ENCODE data around the gene MISFA.
"Not testable (repeated sequence)": the region's sequence is repeated elsewhere in the genome, so short reads cannot be mapped to it uniquely, and the experiment has no call there.

Gene MISFA

DNA sequence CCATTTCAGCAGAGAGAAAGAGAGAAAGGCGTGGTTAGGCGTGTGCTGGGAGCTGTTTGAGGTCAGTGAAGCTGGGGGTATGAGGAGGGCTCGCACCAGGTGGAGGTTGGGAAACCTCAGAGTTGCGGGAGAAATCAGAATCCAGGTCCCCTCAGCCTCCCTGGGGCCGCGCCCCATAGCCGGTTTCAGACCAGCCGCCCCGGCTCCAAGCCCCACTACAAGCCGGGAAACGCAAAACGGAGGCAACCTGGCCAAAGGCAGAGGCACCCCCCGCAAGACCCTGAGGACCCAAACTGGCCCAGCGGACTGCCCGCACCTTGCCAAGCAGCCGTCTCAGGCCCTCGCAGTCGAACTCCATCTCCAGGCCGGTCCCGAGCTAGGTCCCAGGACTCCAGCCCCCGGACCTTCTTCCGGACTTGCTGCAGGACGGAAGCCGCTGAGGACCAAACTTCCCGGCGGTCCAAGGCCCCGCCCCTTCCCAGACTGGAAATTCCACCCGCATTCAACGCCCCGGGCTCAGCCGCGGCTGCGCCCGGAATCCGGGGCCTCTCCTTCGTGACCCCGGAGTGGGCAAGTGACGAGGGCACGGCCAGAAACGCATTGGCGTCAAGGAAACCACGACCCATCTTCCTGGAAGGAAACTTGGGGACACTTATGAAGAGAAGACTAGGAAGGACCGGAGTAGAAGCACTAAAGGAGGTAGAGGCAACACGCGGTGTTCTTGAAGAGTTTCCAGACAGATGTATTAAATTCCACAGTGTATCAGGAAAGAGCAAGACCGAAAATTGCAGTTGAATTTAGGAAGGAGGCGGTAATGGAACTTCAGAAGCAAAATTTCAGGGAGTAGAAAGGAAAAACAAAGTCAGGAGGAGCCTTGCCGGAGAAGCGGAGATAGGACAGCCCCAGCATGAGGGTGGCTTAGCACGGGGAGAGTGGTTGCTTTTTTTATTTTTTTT, 11.0 kb upstream of the MISFA start, which contains the start of gene UEVLD:
TSS of gene UEVLD (minus strand) at position 438 of the 956 bp plus-strand sequence. CDS start at position 358, 80 bp downstream.
- H2AFZ ChIP-seq: peak within 1 kb of the TSS; percentile 85
- peak within 1 kb of the TSS; percentile 73 for H3K4me3 ChIP-seq (ENCODE audit: low read depth, low read length)
- peak within 1 kb of the TSS; percentile 82 for H3K4me2 ChIP-seq (ENCODE audit: low read length)
- TF ChIP-seq, protein P1, sequence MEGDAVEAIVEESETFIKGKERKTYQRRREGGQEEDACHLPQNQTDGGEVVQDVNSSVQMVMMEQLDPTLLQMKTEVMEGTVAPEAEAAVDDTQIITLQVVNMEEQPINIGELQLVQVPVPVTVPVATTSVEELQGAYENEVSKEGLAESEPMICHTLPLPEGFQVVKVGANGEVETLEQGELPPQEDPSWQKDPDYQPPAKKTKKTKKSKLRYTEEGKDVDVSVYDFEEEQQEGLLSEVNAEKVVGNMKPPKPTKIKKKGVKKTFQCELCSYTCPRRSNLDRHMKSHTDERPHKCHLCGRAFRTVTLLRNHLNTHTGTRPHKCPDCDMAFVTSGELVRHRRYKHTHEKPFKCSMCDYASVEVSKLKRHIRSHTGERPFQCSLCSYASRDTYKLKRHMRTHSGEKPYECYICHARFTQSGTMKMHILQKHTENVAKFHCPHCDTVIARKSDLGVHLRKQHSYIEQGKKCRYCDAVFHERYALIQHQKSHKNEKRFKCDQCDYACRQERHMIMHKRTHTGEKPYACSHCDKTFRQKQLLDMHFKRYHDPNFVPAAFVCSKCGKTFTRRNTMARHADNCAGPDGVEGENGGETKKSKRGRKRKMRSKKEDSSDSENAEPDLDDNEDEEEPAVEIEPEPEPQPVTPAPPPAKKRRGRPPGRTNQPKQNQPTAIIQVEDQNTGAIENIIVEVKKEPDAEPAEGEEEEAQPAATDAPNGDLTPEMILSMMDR (IDR thresholded peaks at IDR 0.05): no peak
- H3K4me1 ChIP-seq: peaks cover 4% of the 10 kb centered on the region
- H3K79me2 ChIP-seq: peaks cover 2% of the 10 kb centered on the region
- H3K27ac ChIP-seq: peak within 1 kb of the TSS; percentile 71
- peak within 1 kb of the TSS; percentile 34 for H3K9ac ChIP-seq
- H3K27me3 ChIP-seq (ENCODE audit: control insufficient read depth, insufficient read depth, low read length): no peaks in the 10 kb centered on the region
- H3K9me3 ChIP-seq (ENCODE audit: control insufficient read depth, low read length): no peaks in the 10 kb centered on the region
- H3K36me3 ChIP-seq (ENCODE audit: control insufficient read depth, insufficient read depth, low read length): no peaks in the 10 kb centered on the region

DNA sequence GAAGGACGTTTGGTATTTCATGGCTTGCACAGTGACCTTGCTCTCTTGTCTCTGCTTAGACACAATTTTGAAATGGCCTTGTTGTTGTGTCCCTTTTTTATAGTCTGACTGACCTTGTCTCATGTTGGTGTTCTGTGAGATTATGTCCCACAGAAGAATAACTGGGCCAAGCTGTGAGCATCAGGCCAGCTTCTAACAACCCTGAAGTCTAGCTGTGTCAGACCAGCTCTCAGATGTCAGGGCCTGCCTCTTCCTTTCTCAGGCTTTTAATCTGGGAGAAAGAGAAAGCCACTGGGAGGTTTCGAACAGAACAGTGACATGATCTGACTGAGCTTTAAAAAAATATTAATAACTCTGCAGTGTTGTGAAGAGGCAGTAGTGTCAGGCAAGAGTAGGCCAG, 9.0 kb upstream of the MISFA start:
- H3K4me3 ChIP-seq (ENCODE audit: low read depth, low read length): no peak overlapping the region
- H3K79me2 ChIP-seq: peaks cover 2% of the 10 kb centered on the region
- peaks cover 4% of the 10 kb centered on the region for H3K4me1 ChIP-seq
- H3K27ac ChIP-seq: no peak overlapping the region
- no peaks in the 10 kb centered on the region for H3K9me3 ChIP-seq (ENCODE audit: control insufficient read depth, low read length)
- no peaks in the 10 kb centered on the region for H3K27me3 ChIP-seq (ENCODE audit: control insufficient read depth, insufficient read depth, low read length)
- no peak overlapping the region for H3K9ac ChIP-seq
- TF ChIP-seq, protein P1 (IDR thresholded peaks at IDR 0.05): no peak
- no peaks in the 10 kb centered on the region for H3K36me3 ChIP-seq (ENCODE audit: control insufficient read depth, insufficient read depth, low read length)
- no peak overlapping the region for H3K4me2 ChIP-seq (ENCODE audit: low read length)
- H2AFZ ChIP-seq: no peak overlapping the region

DNA sequence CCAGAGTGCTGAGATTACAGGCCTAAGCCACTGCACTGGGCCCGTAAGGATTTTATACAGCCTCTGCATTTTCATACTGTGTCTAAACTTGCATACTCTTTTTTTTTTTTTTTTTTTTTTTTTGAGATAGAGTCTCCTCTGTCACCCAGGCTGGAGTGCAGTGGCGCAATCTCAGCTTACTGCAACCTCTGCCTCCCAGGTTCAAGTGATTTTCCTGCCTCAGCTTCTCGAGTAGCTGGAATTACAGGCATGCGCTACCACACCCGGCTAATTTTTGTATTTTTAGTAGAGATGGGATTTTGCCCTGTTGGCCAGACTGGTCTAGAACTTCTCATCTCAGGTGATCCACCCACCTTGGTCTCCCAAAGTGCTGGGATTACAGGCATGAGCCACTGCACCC, 5.5 kb upstream of the MISFA start:
- H3K9me3 ChIP-seq (ENCODE audit: control insufficient read depth, low read length); H3K36me3 ChIP-seq (ENCODE audit: control insufficient read depth, insufficient read depth, low read length); H3K79me2 ChIP-seq; H3K4me2 ChIP-seq (ENCODE audit: low read length); H3K4me3 ChIP-seq (ENCODE audit: low read depth, low read length); H3K27ac ChIP-seq; H3K9ac ChIP-seq; H2AFZ ChIP-seq; H3K4me1 ChIP-seq; H3K27me3 ChIP-seq (ENCODE audit: control insufficient read depth, insufficient read depth, low read length): not testable (repeated sequence)

DNA sequence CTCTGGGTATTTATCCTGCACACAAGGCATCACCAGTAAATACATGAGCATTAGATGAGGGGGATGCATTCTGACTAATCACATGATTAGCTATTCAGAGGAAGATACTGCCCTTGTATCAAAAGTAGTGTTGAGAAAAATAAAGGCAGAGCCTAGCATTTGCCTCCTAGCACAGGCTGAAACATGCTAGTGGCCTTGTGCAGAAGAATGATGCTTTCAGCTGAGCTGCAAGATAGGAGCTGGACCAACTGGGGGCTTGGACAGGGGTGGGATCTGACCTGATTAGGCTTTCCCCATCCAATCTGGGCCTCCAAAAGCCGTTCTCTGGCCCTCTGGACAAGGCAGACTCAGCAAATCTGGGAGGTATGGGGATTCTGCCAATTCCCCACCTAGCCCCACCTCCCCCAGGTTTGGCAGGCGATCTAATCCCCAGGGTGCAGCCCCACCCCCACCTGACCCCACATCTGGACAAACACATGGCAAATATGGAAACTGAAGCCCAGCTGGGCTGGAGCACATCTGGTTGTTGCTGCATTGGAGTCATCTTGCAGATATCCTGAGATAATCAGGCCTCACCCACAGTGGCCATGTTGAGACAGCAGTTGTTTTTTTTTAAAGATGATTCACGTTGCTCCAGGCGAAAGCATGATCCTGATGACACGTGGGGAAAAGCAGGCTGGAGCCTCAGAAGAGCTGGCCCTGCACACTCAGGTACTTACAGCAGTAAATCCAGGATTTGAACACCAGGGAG, 4.4 kb upstream of the MISFA start:
- Histone ChIP-seq H3K79me2 (no peaks in the 10 kb centered on the region), H3K9ac (no peak overlapping the region), H3K4me1 (no peaks in the 10 kb centered on the region), H2AFZ (no peak overlapping the region), H3K27me3 (ENCODE audit: control insufficient read depth, insufficient read depth, low read length) (no peaks in the 10 kb centered on the region), H3K27ac (no peak overlapping the region), H3K9me3 (ENCODE audit: control insufficient read depth, low read length) (no peaks in the 10 kb centered on the region), H3K36me3 (ENCODE audit: control insufficient read depth, insufficient read depth, low read length) (no peaks in the 10 kb centered on the region), H3K4me3 (ENCODE audit: low read depth, low read length) (no peak overlapping the region), H3K4me2 (ENCODE audit: low read length) (no peak overlapping the region)
- TF ChIP-seq, protein P1 (IDR thresholded peaks at IDR 0.05): no peak

DNA sequence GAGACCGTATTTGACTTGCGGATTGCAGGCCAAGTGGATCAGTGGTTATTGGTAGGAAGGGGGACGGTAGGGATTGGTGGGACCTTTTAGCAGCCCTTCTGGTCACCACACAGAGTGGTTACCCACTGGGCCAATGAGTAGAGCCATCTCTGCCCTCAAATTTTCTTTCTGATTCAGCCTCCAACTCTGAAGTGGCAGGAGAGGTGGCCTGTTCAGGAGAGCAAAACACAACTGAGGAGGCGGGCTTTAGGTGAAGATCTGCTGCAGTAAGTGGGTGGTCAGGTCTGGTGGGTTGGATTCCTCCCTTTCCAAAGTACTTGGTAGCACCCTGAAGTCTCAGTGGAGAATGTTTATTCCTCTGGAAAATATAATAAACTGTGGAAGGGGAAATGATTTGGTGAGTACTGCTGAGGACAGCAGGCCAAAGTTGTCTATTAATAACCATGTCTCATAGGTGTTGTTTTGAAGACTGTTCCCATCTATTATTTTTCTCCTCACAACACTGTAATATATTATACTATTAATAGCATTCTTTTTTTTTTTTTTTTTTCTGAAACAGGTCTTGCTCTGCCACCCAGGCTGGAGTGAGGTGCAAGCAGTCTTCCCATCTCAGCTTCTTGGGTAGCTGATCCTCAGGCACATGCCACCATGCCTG, 1.5 kb downstream of the MISFA start:
- H3K27me3 ChIP-seq (ENCODE audit: control insufficient read depth, insufficient read depth, low read length): no peaks in the 10 kb centered on the region
- no peaks in the 10 kb centered on the region for H3K36me3 ChIP-seq (ENCODE audit: control insufficient read depth, insufficient read depth, low read length)
- H3K9ac ChIP-seq: no peak overlapping the region
- H3K79me2 ChIP-seq: no peaks in the 10 kb centered on the region
- H3K27ac ChIP-seq: no peak overlapping the region
- H3K4me1 ChIP-seq: no peaks in the 10 kb centered on the region
- no peak overlapping the region for H3K4me2 ChIP-seq (ENCODE audit: low read length)
- TF ChIP-seq, protein P1 (IDR thresholded peaks at IDR 0.05): no peak
- no peak overlapping the region for H3K4me3 ChIP-seq (ENCODE audit: low read depth, low read length)
- H2AFZ ChIP-seq: no peak overlapping the region
- no peaks in the 10 kb centered on the region for H3K9me3 ChIP-seq (ENCODE audit: control insufficient read depth, low read length)

All from parathyroid adenoma (tissue), 2 donors.